Cardiac septum (tissue), 1 donor: ENCODE results near the gene FUT3. TPM values are rescaled to one million over a fixed set of nuclear protein-coding genes. Genes with fewer than 3 reads are reported as not detected.
"Not testable (repeated sequence)": the region's sequence is repeated elsewhere in the genome, so short reads cannot be mapped to it uniquely, and the experiment has no call there.

Experiments
- DNase-seq: peaks from one replicate; pipeline ENCODE4 v3.0.0-alpha.2; 2020; ENCODE audit warnings: low spot score
- intact Hi-C: fragments of 100-400 bp; cut with DNase I; formaldehyde crosslinking; loops from one replicate; pipeline ENCODE4 v1.14.0; 2022
- total RNA-seq: library from RNA; stranded (reverse); fragmentation: NEBNext Ultra II Directional; extraction: Animal tissue kit (Norgen Biotek cat#: 25700); gene quantifications from one replicate; pipeline ENCODE4 v1.2.1, GENCODE V29; 2021
- donor health status: DM: no; HTN: no; CAD: no.

The FUT3 gene
- total RNA-seq, 1 donor from 2014 or later = not detected

DNA sequence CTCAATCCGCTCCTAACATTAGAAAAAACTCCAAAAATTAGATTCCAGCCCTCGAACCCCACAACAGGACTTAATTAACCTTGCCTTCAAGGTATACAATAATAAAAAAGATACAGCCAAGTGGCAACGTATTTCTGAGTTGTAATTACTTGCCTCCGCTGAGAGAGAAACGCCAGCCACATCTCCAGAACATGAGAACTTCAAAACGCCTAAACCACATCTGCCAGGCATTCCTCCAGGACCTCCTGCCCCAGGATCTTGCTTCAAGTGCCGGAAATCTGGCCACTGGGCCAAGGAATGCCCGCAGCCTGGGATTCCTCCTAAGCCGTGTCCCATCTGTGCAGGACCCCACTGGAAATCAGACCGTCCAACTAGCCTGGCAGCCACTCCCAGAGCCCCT, 2.9 kb upstream of the FUT3 start:
- intact Hi-C loops, DNase-seq: not testable (repeated sequence)

DNA sequence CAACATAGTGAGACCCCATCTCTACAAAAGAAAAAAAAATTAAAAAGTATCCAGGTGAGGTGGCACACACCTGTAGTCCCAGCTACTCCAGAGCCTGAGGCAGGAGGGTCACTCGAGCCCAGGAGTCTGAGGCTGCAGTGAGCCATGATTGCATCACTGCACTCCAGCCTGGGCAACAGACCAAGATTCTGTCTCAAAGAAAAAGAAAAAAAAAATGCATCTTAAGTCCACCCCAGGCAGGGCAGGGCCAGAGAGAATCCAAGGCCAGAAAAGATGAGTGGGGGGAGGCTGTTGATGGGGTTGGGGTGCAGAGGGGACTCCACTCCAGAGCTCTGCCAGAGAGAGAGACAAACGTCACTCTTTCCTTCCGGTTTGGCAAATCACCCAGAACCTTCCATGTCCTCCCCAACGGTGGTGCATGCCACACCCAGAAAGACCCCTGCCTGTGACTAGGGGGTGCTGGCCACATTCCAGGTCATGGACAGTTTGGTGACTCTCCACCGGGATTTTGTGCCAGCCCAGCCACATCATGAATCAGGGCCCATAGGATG, 431 bp downstream of the FUT3 start:
- intact Hi-C loops = no loop called here
- no peak for DNase-seq

DNA sequence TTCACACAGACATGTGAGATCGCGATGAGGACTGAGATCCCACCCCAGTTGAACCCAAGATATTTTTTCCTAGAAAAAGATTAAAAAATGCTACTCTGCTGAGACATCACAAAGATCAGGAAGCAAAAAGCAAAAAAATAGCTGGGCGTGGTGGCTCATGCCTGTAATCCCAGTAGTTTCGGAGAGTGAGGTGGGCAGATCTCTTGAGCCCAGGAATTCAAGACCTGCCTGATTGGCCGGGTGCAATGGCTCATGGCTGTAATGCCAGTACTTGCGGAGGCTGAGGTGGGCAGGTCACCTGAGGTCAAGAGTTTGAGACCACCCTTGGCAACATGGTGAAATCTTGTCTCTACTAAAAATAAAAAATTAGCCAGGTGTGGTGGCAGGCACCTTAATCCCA, 1.1 kb downstream of the FUT3 start:
- intact Hi-C loops = no loop called here
- DNase-seq = no peak

DNA sequence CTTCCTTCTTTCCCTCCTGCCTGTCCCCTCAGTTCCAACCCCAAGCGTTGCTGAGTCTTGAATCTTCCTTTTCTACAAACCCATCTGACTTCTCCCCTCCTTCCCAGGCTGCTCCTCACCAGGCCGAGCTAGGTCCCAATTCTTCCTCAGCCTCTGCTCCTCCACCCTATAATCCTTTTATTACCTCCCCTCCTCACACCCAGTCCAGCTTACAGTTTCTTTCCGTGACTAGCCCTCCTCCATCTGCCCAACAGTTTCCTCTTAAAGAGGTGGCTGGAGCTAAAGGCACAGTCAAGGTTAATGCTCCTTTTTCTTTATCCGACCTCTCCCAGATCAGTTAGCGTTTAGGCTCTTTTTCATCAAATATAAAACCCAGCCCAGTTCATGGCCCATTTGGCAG, 2.6 kb downstream of the FUT3 start:
- DNase-seq, intact Hi-C loops: not testable (repeated sequence)

DNA sequence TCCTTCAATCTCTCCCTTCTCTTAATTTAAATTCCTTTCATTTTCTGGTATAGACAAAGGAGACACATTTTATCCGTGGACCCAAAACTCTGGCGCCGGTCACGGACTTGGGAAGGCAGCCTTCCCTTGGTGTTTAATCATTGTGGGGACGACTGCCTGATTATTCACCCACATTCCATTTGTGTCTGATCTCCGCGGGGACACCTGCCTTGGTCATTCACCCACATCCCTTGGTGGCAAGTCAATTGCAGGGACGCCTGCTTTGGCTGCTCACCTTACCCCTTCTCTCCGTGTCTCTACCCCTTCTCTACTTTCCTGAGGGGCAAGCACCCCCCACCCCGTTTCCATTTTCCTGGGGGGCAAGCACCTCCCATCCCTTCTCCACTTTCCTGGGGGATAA, 3.4 kb downstream of the FUT3 start:
- intact Hi-C loops, DNase-seq: not testable (repeated sequence)

DNA sequence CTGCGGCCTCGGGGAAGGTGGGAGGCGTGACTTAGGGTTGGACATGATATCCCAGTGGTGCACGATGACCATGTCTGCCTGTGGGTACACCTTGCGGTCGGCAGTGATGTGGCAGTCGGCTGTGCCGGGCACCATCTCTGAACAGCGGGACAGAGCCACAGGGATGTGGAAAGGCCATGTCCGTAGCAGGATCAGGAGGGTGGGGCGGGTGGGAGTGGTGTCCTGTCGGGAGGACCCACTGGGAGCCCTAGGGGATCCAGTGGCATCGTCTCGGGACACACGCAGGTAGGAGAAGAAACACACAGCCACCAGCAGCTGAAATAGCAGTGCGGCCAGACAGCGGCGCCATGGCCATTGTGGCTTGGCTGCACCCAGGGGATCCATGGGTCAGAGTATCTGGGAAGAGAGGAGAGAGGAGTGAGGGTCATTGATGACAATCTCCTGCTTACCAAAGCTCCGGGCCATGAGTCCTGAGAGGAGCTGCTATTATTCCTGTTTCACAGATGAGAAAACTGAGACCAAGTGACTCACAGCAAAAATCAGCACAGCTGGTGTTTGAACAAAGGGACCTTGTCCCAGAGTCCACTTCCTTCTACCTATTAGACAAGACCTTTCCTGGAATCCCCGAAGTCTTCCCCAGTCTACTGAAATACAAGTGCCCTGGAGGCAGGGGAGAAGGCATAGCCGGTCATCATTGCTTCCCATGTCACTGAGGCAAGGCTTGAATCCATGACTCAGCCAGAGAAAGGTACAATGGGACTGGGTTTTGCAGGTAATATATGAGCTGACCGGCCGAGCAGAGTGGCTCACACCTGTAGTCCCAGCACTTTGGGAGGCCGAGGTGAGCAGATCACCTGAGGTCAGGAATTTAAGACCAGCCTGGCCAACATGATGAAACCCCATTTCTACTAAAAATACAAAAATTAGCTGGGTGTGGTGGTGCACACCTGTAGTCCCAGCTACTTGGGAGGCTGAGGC, 6.5 kb downstream of the FUT3 start:
- no peak for DNase-seq
- intact Hi-C loops = no loop called here

DNA sequence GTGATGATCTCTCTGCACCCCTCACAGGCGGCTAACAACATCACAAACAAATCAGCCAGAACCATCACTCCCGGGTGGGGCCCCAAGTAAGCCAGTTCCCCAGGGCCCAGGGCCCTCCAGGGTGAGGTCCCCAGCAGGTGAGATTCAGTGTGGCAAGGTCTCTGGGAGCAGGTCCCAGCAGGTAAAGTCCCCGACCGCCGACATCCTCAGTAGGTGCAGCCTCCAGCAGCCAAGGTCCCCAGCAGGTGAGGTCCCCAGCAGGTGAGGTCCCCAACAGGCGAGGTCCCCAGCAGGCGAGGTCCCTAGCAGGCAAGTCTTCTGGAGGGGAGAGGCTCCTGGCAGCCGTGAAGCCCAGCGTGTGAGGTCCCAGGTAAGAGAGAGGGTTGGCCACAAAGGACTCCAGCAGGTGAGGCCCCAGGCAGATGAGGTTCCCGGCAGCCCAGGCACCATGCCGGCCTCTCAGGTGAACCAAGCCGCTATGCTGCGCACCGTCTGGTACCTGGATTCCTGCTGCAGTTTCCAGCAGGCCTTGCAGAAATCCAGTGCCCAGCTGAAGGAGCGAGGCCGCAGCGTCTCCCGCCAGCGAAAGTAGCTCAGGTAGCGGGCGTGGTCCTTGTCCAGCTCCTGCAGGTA, 7.8 kb downstream of the FUT3 start:
- intact Hi-C loops = no loop called here
- no peak for DNase-seq

DNA sequence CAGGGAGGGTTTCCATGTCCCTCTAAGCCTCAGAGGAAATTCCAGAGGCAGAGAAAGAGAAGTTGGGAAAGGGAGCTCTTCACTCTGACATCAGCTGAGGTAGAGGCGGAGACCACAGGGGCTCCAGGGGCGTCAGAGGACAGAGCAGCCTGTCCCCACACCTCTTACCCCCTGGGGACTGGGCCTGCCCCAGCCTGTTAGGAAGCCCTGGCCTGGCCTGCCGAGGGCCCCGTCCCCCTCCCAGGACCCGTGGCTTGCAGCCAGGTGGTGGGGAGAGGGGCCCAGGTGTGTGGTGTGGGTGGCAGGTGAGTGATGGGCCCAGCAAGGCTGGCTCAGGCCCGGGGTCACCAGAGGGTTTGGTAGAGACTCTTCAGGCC, 9.5 kb downstream of the FUT3 start:
- intact Hi-C loops = not testable (repeated sequence)

DNA sequence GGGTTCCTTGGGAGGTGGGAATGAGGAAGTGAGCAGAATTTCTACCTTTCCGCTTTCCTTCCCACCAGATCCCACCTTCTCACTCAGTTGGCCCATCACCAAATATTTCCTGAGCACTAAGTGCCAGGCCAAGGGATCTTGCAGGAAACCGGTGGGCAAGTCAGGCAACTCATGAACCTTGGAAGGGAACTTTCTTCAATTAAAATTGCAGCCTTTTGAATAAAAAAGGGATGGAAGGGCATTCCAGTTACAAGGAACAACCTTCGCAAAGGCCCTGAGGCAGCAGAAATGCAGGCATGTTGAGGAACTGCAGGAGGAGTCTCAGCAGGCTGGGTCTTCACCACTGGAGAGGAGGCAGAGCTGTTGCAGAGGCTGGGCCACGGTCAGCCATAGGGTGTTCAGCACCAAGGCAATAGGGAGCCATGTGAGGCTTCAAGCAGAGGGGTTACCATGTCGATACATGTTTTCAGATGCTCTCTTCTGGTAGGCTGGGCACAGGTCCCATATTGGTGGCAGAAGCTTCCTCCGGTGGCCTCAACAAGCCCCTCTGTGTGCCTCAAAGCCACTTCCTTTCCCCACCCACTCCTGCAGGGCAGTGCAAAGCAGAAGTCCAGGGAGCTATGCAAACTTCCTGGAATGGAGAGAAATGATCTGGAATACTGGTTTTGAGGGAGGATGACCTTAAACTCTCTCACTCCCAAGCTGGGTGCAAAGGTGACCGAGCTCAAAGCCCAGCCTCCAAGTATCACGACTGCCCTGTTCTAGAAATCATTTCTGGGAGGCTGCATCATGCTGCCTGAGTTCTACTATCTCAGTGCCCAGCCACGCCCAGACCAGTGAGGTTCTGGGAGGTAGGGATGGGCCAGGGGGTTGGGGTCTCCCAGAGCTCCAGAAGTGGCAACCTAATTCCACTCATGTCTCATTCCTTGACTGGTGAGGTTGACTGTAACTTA, 11.9 kb downstream of the FUT3 start, which contains the start of gene FUT6:
FUT6 (minus strand) TSS at position 638 of the 953 bp plus-strand sequence. CDS start 7,135 bp downstream, outside the sequence.
- intact Hi-C loops = no loop called here
- no peak for DNase-seq

More for the DNA sequence above, 9.5 kb downstream of the FUT3 start:
- not testable (repeated sequence) for DNase-seq

DNA sequence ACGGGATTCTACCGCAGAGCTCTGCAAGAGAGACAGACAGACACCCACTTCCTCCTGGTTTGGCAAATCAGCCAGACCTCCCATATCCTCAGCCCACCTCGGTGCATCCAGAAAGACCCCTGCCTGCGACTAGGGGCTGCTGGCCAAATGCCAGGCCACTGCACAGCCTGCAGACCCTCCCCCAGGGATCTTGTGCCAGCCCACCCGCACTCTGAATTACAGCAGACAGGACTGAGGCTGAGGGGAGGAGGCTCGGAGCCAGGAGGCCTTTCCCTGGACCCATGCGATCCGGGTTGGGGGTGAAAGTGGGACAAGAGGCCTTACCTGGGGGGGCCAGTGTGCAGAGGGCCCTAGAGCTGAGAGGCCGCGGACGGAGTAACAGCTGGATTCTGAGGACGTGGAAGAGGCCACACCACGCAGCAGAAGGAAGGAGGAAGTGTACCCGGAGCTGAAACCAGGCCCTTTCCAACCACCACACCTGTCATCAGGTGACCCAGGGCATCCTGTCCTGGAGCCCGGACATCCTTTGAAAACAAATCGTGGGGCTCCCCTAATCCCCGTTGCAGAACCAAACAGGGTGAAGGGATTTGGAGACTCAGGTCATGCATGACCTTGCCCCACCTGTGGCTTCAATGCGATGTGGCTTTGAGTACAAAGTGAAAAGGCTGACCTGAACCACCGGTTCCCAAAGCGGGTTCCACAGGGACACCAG, 12.7 kb downstream of the FUT3 start:
- intact Hi-C loops = no loop called here
- DNase-seq = no peak

DNA sequence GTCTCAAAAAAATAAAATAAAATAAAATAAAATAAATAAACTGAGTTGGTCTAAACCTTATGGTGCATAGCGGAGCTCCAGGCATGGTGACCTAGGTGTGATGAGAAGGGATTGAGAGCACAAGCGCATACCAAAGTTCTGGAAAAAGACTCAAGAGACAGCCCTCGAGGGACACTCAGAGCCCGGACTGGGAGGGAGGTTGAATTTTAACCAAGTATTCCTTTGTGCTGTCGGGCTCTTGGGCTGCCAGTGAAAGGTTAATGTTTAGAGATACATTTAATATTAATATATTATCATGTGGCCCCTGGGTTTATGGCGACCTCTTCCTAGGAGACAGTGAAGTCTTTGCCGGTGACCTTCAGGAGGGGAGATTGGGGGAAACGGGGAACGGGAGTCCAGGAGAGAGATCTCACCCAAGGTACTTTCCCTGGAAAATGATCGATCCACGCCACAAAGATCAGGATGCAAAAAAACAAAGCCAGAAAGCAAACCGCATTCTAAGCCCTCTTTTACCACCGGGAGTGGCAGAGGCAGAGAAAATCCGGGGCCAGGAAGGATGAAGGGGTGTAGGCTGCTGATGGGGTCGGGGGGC, 13.4 kb downstream of the FUT3 start:
- intact Hi-C loops = no loop called here

DNA sequence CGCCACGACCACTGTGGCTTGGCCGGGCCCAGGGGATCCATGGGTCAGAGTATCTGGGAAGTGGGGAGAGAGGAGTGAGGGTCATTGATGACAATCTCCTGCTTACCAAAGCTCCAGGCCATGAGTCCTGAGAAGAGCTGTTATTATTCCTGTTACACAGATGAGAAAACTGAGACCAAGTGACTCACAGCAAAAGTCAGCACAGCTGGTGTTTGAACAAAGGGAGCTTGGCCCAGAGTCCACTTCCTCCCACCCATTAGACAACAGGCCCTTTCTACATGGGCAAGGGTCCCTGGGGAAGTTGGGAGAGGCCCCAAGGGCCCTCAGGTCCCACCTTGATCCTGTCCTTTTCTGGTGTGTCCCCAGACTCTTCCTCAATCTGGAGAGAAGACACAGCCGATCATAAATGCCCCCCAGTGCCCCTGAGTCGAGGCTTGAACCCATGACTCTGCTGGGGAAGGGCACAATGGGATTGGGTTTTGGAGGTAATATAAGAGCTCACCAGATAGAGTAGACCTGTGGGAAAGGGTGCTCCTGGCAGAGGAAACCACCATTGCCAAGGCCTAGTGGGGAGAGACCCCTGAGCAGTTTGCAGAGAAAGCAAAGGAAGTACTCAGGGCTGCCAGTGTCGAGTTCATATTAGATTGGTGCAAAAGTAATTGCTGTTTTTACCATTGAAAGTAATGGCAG, 18.6 kb downstream of the FUT3 start:
- DNase-seq = no peak
- intact Hi-C loops = no loop called here

More for the DNA sequence above, 13.4 kb downstream of the FUT3 start:
- DNase-seq = no peak

DNA sequence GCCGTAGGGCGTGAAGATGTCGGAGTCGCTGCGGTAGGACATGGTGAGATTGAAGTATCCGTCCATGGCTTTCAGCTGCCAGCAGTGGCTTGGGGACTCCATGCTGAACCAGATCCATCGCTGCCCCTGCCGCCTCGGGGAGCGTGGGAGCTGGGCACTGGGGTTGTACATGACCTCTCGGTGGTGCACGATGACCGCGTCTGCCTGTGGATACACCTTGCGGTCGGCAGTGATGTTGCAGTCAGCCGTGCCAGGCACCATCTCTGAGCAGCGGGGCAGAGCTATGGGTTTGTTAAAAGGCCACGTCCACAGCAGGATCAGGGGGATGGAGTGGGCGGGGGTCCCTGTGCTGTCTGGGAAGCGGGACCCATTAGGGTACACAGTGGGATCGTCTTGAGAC, 19.2 kb downstream of the FUT3 start:
- DNase-seq = no peak

DNA sequence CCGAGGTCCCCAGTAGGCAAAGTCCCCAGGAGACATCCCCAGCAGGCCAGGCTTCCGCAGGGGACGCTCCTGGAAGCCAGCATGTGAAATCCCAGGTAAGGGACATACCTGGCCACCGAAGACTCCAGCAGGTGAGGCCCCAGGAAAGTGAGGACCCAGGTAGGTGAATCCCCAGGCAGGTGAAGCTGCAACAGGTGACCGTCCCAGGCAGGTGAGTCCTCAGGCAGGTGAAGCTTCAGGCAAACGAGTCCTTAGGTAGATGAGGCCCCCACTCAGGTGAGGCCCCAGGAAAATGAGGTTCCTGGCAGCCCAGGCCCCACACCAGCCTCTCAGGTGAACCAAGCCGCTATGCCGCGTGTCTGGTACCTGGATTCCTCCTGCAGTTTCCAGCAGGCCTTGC, 20.1 kb downstream of the FUT3 start:
- no peak for DNase-seq
- intact Hi-C loops = no loop called here

More for the DNA sequence above, 19.2 kb downstream of the FUT3 start:
- intact Hi-C loops = no loop called here

DNA sequence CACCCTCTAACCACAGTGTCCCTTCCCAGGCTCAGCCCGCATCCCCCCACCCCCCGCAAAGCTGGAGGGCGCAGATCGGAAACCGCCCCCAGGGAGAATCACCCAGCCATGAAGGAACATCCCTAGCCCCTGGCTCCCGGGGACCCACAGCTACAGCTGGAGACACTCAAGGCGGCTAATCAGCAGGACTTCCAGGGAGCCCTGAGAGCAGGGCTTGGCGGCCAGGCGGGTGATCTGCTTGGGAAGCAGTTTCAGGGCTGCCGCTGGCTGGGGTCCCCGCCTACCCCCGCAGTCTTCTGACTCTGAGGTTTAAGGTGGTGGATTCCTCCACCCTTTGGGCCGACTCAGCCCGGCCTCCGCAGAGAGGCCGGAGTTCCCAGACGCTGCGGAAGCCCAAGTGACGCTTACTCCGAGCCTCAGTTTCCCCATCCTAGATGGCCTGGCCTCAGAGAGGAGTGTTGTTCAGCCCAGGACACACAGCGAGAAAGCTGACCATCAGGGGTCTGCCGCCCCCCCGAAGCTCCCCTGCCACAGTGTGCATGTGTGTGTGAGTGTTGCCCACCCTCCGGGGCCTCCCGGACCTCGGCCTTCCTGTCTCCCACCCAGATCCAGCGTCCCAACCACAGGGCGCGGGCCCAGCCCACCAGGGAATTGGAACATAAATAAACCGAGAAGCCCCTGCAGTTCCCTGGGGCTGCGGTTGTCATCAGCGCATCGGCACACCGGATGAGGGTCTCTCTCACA, 21.5 kb downstream of the FUT3 start:
- DNase-seq = no peak
- intact Hi-C loops = loop anchor here (5.0 kb wide), 2 partner anchors 63 to 128 kb away; no protein-coding TSS in a partner anchor

DNA sequence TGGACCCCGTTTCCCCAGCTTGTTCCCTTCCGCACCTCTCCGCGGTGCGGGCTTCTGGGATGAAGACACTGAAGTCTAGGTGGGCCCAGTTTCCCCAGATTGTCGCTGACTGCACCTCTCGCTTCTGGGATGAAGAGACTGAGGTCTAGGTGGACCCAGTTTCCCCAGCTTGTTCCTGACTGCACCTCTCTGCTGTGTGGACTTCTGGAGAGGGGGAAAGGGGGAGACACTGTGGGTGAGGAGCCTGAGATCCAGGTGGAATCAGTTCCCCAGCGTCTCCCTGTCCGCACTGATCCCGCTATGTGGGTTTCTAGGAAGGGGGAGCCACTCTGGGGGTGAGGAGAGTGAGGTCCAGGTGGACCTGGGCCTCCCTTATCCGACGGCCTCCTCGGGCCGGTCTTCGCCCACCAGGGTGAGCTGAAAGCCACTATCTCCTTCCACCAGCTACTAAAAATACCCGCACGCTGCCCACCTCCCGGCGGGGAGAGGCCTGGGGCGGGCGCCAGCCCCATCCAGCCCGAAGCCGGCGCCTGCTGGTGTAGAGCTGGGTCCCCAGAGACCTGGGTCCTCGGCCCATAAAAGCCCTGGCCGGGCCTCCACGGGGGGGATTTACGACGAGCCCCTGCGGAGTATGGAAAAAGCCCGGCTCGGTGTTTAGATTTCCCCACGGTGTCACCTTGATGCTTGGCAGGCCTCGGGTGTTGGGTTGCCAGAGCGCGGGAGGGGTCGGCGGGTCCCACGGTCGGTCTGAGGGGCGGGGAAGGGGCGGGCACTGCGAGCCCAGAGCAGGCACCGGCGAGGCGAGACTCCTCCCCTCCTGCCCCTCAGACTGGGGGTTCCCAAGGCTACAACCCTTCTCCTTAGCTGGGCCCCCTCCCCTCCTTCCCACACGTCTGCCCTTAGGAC, 22.3 kb downstream of the FUT3 start:
- DNase-seq = peak; percentile 80
- intact Hi-C loops = loop anchor here (5.0 kb wide), 2 partner anchors 63 to 128 kb away; no protein-coding TSS in a partner anchor
